Lung (tissue), 16 donors: ENCODE results near the gene CDH19. TPM values are rescaled to one million over a fixed set of nuclear protein-coding genes. Genes with fewer than 3 reads are reported as not detected.

Source experiments
- ATAC-seq: fragments of 200-7000 bp; cut with Tn5 transposase; one replicate; pipeline ENCODE4 v1.9.1; 2020; ENCODE audit warnings: moderate number of reproducible peaks; ENCODE audit not compliant: insufficient read depth, low FRiP score
- DNase-seq, 3 donors: peaks; one replicate each; pipeline ENCODE4 v3.0.0-alpha.2; 2013 to 2017
- H3K27ac ChIP-seq, 2 donors: one replicate each; pipeline ENCODE4 v1.5.1; 2013; ENCODE audit warnings: mild to moderate bottlenecking in 2 of 2, moderate library complexity in 2 of 2, control low read depth in 1 of 2, inconsistent platforms in 1 of 2, low read depth in 1 of 2, low read length in 1 of 2
- H3K27me3 ChIP-seq, 3 donors: one replicate each; pipeline ENCODE4 v1.5.1; 2013; ENCODE audit warnings: low read length in 2 of 3; ENCODE audit not compliant: control insufficient read depth in 3 of 3, insufficient read depth in 3 of 3
- H3K36me3 ChIP-seq, 4 donors: one replicate each; pipeline ENCODE4 v1.5.1; 2013; ENCODE audit warnings: low read length in 4 of 4, mild to moderate bottlenecking in 1 of 4, moderate library complexity in 1 of 4; ENCODE audit not compliant: control insufficient read depth in 4 of 4, insufficient read depth in 4 of 4
- H3K4me1 ChIP-seq, 5 donors: one replicate each; pipeline ENCODE4 v1.5.1; 2013; ENCODE audit warnings: low read length in 5 of 5, mild to moderate bottlenecking in 2 of 5, moderate library complexity in 1 of 5; ENCODE audit not compliant: control insufficient read depth in 5 of 5, insufficient read depth in 5 of 5
- H3K4me3 ChIP-seq: one replicate; pipeline ENCODE4 v1.5.1; 2013; ENCODE audit warnings: mild to moderate bottlenecking, control low read depth, moderate library complexity
- H3K9ac ChIP-seq, 2 donors: one replicate each; pipeline ENCODE4 v1.5.1; 2013; ENCODE audit warnings: low read length in 2 of 2, control low read depth in 1 of 2; ENCODE audit not compliant: insufficient read depth in 1 of 2
- H3K9me3 ChIP-seq, 4 donors: one replicate each; pipeline ENCODE4 v1.5.1; 2013; ENCODE audit warnings: low read length in 3 of 4, mild to moderate bottlenecking in 1 of 4, moderate library complexity in 1 of 4; ENCODE audit not compliant: control insufficient read depth in 4 of 4, insufficient read depth in 3 of 4
- WGBS, 2 donors: extraction: QIAGEN DNeasy Blood & Tissue Kit; methylation state at CpG; one replicate each; pipeline ENCODE4 v1.1.7; 2013; 5-methylcytosine and 5-hydroxymethylcytosine counted together
- long read RNA-seq, 5 donors: transcript quantifications; one replicate each; lab custom pipeline, GENCODE V29; 2026
- polyA plus RNA-seq, 2 donors: library from polyadenylated mRNA; stranded (reverse); fragments of 200-250 nt; gene quantifications; one replicate each; pipeline ENCODE4 v1.2.1, GENCODE V29; 2013
- total RNA-seq, 2 donors: library from RNA; depleted of rRNA in 1 of 2; stranded (reverse); fragments of >200 nt in 1 of 2; gene quantifications; one replicate each; pipeline ENCODE4 v1.2.1, GENCODE V29; 2014 to 2021
- TF ChIP-seq, protein P1 (sequence below): IDR thresholded peaks from 2 replicates; pipeline ENCODE4 v1.5.1; 2012; ENCODE audit warnings: mild to moderate bottlenecking; ENCODE audit errors: control extremely low read depth, extremely low read depth
- donor health status: control.
- donor health status: control.
- donor health status: Bipolar disorder and iron deficiency.
- donor health status: healthy.
- donor health status: DM: yes; HTN: yes; CAD: no.

CDH19 gene
- 1 to 10 TPM; 1.2 to 1.7 TPM for total RNA-seq
- polyA plus RNA-seq = under 1 TPM; 0.13 to 0.67 TPM
- long read RNA-seq, donor 1 = 0 reads
- long read RNA-seq, donor 2 = 0 reads
- long read RNA-seq, donor 3 = 0 reads
- long read RNA-seq, donor 4 = 0 reads
- long read RNA-seq, donor 5 = 0 reads

- TF ChIP-seq, protein P1, sequence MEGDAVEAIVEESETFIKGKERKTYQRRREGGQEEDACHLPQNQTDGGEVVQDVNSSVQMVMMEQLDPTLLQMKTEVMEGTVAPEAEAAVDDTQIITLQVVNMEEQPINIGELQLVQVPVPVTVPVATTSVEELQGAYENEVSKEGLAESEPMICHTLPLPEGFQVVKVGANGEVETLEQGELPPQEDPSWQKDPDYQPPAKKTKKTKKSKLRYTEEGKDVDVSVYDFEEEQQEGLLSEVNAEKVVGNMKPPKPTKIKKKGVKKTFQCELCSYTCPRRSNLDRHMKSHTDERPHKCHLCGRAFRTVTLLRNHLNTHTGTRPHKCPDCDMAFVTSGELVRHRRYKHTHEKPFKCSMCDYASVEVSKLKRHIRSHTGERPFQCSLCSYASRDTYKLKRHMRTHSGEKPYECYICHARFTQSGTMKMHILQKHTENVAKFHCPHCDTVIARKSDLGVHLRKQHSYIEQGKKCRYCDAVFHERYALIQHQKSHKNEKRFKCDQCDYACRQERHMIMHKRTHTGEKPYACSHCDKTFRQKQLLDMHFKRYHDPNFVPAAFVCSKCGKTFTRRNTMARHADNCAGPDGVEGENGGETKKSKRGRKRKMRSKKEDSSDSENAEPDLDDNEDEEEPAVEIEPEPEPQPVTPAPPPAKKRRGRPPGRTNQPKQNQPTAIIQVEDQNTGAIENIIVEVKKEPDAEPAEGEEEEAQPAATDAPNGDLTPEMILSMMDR = no peak
- Histone ChIP-seq H3K27me3 (no peaks in the 10 kb centered on the region), H3K27ac (no peak within 1 kb of the TSS), H3K9ac (no peak within 1 kb of the TSS), H3K4me1 (no peaks in the 10 kb centered on the region), H3K9me3 (no peaks in the 10 kb centered on the region), H3K4me3 (no peak within 1 kb of the TSS), H3K36me3 (no peaks in the 10 kb centered on the region)
- ATAC-seq = no peak
- WGBS, 2 donors = 71 to 83% methylated on average over 9 of the region's 9 CpGs
- DNase-seq = peak in 2 of 3 donors; percentile 3 to 4
Observed at GRCh38 chr18:66603941-66604627, at the start of gene CDH19. Gene CDH19 (minus strand): TSS chr18:66604090. CDS start chr18:66572204, 31,886 bp downstream.

GRCh38 chr18:66647671-66648070, 43.8 kb upstream of the CDH19 start:
- Histone ChIP-seq H3K4me3 (no peak overlapping the region), H3K9me3 (peaks cover 0 to 2% (median 0%) of the 10 kb centered on the region in 4 donors), H3K4me1 (no peaks in the 10 kb centered on the region), H3K36me3 (no peaks in the 10 kb centered on the region), H3K27ac (no peak overlapping the region), H3K27me3 (no peaks in the 10 kb centered on the region), H3K9ac (no peak overlapping the region)
- 87 to 96% methylated on average over 1 of the region's 1 CpG for WGBS, 2 donors
- TF ChIP-seq, protein P1 = no peak
- DNase-seq (no peak), ATAC-seq (no peak)

DNA sequence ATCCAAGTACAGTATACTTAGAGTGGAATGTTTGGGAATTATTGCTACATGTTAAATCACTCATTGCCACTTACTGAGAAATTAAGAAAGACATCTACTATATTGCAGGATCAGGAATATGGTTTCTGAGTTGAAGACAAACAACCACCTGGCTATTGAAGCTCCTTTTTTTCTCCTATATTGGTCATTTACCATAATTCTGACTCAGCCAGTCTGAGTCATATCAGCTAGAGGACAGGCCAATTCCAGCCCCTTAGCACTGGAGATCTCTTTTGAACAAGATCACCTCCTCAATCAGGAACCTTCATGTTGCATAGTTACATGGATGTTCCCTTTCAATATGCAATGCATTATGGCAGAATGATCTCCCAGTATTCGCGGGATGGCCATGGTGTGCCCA, 42.7 kb upstream of the CDH19 start:
- H3K27me3 ChIP-seq = no peaks in the 10 kb centered on the region
- DNase-seq (no peak), ATAC-seq (no peak)
- H3K4me1 ChIP-seq = no peaks in the 10 kb centered on the region
- H3K27ac ChIP-seq = no peak overlapping the region
- H3K9ac ChIP-seq = no peak overlapping the region
- H3K4me3 ChIP-seq = no peak overlapping the region
- WGBS, 2 donors = 98 to 100% methylated on average over 2 of the region's 2 CpGs
- TF ChIP-seq, protein P1 = no peak
- no peaks in the 10 kb centered on the region for H3K36me3 ChIP-seq
- H3K9me3 ChIP-seq = peaks cover 0 to 2% (median 0%) of the 10 kb centered on the region in 4 donors
